Measurements from ENCODE around the gene PAK3. TPM values are rescaled to one million over a fixed set of nuclear protein-coding genes. Genes with fewer than 3 reads are reported as not detected.

The PAK3 gene
- total RNA-seq, 1 experiment from 2014 or later = not detected

DNA sequence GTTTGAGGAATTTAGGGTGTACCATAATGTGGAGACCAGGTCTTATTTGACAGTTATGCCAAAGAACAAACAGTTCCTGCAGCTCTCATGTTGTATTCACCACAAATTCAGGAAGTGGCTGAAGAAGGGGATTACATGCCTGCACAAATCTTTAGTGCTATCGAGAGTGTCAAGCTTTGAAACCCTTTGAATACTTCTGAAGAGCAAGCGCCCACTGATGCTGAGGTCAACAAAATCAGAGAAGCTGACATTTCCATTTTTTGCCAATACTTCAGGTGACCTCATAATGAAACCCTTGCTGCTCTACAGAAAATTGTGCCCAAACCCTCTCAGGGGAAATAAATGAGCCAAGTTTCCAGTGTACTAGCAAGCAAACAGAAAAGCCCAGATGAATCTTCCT is 28.4 kb downstream of the PAK3 start:
- Histone ChIP-seq H3K4me2 (ENCODE audit: low read length) (no peak overlapping the region), H3K27ac (ENCODE audit: low read depth, low read length) (no peak overlapping the region), H3K9ac (ENCODE audit: low read length) (no peak overlapping the region), H3K9me3 (ENCODE audit: control insufficient read depth in 1 of 2, insufficient read depth in 1 of 2, low read depth in 1 of 2, low read length in 2 of 2) (no peaks in the 10 kb centered on the region), H4K20me1 (ENCODE audit: insufficient read depth) (no peaks in the 10 kb centered on the region), H3K4me1 (ENCODE audit: control insufficient read depth in 1 of 2, insufficient read depth in 2 of 2, low read length in 2 of 2) (no peaks in the 10 kb centered on the region), H3K9me2 (ENCODE audit: insufficient read depth) (no peaks in the 10 kb centered on the region), H3K79me2 (ENCODE audit: insufficient read depth, low read length) (no peaks in the 10 kb centered on the region), H3K4me3 (replicated peaks in 1 of 2; ENCODE audit: low read depth in 1 of 2, low read length in 2 of 2) (no peak overlapping the region), H2AFZ (ENCODE audit: low read depth, low read length, poor library complexity, severe bottlenecking) (no peak overlapping the region), H3K27me3 (ENCODE audit: insufficient read depth, low read length) (0 out of 2 replicates have a peak, but pooled peaks cover 2% of the 10 kb centered on the region), H3K36me3 (ENCODE audit: control insufficient read depth in 1 of 2, insufficient read depth in 2 of 2, low read length in 2 of 2) (no peaks in the 10 kb centered on the region)
- intact Hi-C loops (cut with micrococcal nuclease) = no loop called here
- BruUV-seq (replicated peaks) = no TSS peak
- ATAC-seq (no peak), DNase-seq (ENCODE audit: low read depth, low spot score) (no peak)
- CTCF ChIA-PET = no interaction called here
- POLR2A ChIA-PET = no interaction called here
- TF ChIP-seq RAD21 (IDR thresholded peaks at IDR 0.05; ENCODE audit: low read depth) (no peak), ZNF274 (IDR thresholded peaks at IDR 0.05; ENCODE audit: low read depth, low read length) (no peak)
- TF ChIP-seq, protein P1, sequence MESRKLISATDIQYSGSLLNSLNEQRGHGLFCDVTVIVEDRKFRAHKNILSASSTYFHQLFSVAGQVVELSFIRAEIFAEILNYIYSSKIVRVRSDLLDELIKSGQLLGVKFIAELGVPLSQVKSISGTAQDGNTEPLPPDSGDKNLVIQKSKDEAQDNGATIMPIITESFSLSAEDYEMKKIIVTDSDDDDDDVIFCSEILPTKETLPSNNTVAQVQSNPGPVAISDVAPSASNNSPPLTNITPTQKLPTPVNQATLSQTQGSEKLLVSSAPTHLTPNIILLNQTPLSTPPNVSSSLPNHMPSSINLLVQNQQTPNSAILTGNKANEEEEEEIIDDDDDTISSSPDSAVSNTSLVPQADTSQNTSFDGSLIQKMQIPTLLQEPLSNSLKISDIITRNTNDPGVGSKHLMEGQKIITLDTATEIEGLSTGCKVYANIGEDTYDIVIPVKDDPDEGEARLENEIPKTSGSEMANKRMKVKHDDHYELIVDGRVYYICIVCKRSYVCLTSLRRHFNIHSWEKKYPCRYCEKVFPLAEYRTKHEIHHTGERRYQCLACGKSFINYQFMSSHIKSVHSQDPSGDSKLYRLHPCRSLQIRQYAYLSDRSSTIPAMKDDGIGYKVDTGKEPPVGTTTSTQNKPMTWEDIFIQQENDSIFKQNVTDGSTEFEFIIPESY (IDR thresholded peaks at IDR 0.05; ENCODE audit: extremely low read depth, insufficient replicate concordance, low read length) = no peak
- TF ChIP-seq, protein P2, sequence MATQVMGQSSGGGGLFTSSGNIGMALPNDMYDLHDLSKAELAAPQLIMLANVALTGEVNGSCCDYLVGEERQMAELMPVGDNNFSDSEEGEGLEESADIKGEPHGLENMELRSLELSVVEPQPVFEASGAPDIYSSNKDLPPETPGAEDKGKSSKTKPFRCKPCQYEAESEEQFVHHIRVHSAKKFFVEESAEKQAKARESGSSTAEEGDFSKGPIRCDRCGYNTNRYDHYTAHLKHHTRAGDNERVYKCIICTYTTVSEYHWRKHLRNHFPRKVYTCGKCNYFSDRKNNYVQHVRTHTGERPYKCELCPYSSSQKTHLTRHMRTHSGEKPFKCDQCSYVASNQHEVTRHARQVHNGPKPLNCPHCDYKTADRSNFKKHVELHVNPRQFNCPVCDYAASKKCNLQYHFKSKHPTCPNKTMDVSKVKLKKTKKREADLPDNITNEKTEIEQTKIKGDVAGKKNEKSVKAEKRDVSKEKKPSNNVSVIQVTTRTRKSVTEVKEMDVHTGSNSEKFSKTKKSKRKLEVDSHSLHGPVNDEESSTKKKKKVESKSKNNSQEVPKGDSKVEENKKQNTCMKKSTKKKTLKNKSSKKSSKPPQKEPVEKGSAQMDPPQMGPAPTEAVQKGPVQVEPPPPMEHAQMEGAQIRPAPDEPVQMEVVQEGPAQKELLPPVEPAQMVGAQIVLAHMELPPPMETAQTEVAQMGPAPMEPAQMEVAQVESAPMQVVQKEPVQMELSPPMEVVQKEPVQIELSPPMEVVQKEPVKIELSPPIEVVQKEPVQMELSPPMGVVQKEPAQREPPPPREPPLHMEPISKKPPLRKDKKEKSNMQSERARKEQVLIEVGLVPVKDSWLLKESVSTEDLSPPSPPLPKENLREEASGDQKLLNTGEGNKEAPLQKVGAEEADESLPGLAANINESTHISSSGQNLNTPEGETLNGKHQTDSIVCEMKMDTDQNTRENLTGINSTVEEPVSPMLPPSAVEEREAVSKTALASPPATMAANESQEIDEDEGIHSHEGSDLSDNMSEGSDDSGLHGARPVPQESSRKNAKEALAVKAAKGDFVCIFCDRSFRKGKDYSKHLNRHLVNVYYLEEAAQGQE (IDR thresholded peaks at IDR 0.05; ENCODE audit: low read depth) = no peak
- RAD21 ChIA-PET (ENCODE audit: low non-redundant PET in 1 of 2, low total read pairs in 2 of 2, uncharacterized antibody in 2 of 2, unreplicated experiment in 2 of 2) = no interaction called here
